HG03571 (cell line): Measurements from ENCODE around the gene NME3.

ENCODE experiments used
- ATAC-seq: cut with Tn5 transposase; IDR thresholded peaks from one replicate; pipeline ENCODE4 v1.9.1; 2021; ENCODE audit not compliant: unreplicated experiment

The NME3 gene

DNA sequence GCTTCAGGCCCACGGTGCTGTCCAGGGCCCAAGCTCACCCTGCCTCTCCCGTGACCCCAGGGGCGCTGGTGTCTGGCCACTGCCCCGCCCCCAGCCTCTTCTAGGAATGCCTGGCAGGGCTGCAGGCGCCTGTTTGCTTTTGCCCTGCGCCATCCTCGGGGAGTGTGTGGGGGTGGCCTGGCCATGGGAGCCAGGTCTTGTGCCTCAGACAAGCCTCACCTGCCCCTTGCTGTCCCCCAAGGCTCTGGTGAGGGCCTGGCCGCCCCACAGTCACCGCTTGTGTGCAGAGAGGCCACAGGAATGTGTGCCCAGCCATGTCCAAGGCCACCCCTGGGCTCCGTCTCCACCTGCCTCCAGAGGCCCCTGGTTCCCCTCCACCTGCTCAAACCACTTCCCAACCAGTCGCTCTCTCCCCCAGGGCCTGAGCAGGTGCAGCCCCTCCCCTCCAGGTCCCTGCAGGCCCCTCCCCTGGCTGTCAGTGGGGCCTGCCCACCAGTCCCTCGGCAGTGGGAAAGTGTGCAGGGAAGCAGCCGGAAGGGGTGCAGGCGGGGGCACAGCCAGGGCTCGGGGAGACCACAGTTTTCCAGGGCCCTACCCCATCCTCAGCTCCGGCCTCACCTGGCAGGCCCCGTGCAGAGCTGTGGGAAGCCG, 23.0 kb upstream of the NME3 start:
- ATAC-seq: no peak

- ATAC-seq: no peak
Measured at GRCh38 chr16:1793578-1794220, 22.4 kb upstream of the NME3 start, which contains the start of gene IGFALS. Gene IGFALS, minus strand, starts transcription at chr16:1793705. Its CDS starts 53 bp downstream, at chr16:1793652.

DNA sequence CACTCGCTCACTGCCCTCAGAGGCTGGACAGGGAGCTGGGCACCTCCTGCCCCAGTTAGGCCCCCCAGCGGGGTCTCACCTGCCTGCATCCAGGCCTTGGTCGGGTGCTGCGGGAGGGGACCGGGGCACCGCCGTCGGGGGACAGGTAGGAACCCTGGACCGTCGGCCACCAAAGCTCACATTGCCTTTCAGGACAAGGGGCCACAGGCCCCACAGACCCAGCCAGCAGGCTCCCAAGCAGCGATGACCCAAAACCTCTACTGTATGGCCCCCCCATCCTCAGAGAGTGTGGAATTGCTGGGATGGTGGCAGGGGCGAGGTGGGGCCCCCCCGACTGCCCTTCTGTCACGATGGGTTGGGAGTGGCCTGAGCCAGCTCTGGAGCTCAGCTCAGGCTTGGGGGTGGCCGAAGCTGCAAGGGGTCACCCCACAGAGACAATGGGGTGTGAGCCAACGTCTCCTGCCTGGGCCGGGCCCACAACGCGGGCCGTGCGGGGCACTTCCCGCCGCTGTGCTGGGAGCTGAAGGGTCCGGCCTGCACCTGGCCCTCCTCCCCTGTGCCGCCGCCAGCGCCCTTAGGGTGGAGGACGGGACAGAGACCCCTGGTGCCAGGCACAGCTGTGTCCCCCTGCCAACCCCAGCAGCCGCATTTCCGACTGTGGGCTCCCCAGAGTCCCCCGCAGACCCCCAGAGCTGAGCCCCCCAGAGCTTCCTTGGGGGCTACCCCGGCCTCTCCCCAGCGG, 21.7 kb upstream of the NME3 start:
- no peak for ATAC-seq

DNA sequence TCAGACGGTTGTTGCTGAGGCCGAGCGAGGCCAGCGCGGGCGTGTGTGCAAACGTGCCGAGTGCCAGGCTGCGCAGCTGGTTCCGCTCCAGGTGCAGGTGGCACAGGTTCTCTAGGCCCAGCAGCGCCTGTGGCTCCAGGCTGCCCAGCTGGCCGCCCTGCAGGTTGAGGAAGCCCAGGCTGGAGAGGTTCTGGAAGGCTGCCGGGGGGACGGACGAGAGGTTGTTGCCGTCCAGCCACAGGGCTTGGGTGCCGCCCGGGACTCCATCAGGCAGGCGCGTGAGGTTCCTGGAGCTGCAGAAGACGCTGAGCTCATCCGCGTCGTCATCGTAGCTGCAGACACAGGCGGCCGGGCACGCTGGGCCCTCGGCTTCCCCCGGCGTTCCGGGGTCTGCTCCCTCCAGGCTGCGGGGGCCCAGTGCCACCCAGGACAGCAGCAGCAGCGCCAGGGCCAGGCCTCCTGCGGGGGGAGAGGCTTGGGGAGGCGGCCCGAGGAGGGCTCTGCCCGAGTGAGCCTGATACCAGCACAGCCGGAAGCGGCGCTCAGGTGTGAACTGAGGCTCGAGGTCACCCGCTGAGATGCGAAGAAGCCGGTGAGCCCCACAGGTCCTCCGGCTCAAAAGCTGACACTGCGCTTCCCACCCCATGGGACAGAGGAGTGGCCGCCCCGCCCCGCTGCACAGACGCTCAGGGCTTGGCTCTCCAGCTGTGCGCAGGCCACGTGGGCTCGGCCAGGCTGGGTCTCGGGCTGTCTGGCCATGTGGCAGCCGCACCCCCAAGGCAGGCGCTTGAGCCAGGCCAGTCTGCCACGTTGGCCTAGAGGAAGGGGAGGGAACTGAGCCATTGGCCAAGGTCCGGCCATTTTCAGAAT, 20.8 kb upstream of the NME3 start:
- no peak for ATAC-seq

DNA sequence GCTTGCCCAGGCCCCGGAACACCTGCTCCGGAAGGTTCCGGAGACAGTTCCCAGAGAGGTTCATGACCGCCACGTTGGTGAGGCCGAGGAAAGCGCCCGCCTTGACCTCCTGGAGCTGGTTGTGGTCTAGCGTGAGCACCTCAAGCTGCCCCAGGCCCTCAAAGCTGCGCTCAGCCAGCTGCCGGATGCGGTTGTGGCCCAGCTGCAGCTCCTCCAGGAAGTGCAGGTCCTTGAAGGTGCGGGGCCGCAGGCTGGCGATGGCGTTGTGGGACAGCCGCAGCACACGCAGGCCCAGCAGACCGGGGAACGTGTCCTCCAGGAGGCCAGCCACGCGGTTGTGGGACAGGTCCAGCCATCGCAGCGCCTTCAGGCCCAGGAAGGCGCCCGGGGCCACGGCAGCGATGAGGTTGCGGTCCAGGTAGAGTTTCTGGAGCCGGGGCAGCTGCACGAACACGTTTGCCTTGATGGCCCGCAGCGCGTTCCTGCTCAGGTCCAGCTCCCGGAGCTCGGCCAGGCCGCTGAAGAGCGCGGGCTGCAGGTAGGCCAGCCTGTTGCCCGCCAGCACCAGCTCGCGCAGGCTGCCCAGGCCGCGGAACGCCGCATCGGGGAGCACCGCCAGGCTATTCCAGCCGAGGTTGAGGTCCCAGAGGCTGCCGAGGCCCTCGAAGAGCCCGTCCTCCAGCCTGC, 20.1 kb upstream of the NME3 start:
- no peak for ATAC-seq

GRCh38 chr16:1790611-1791255, 19.4 kb upstream of the NME3 start:
- ATAC-seq: no peak

- no peak for ATAC-seq
Measured at GRCh38 chr16:1790261-1790610, 18.9 kb upstream of the NME3 start.

GRCh38 chr16:1789643-1790045, 18.3 kb upstream of the NME3 start:
- no peak for ATAC-seq

- ATAC-seq: no peak
Measured at GRCh38 chr16:1788708-1789100, 17.4 kb upstream of the NME3 start.

GRCh38 chr16:1788095-1788707, 16.9 kb upstream of the NME3 start:
- no peak for ATAC-seq

GRCh38 chr16:1787322-1788094, 16.2 kb upstream of the NME3 start:
- no peak for ATAC-seq

- no peak for ATAC-seq
Measured at GRCh38 chr16:1787056-1787321, 15.6 kb upstream of the NME3 start.

DNA sequence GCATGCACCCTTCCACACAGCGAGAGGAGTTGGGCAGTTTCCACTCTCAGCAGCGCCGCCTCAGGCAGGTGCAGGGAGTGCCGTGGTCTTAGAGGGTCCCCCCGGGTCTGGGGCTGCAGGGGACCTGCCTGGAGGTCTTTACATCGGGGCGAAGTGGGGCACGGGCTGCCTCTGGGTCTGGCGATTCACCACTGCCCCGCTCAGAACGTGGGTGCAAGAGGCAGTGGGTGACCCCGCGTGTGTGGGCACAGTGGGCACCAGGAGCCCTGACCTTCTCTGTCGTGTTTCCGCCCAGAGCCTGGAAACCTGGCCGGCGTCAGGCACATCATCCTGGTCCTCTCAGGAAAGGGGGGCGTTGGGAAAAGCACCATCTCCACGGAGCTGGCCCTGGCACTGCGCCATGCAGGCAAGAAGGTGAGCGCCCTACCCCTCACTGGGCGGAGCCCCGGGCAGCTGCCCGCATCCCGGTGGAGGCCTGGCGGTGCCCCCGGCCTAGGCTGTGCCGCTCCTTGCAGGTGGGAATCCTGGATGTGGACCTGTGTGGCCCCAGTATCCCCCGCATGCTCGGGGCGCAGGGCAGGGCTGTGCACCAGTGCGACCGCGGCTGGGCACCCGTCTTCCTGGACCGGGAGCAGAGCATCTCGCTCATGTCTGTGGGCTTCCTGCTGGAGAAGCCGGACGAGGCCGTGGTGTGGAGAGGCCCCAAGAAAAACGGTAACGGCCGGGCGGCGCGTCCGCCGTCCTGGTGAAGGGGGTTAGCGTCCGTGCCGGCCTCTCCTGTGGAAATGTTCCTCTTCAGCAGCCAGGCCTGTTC, 15.1 kb upstream of the NME3 start:
- no peak for ATAC-seq

DNA sequence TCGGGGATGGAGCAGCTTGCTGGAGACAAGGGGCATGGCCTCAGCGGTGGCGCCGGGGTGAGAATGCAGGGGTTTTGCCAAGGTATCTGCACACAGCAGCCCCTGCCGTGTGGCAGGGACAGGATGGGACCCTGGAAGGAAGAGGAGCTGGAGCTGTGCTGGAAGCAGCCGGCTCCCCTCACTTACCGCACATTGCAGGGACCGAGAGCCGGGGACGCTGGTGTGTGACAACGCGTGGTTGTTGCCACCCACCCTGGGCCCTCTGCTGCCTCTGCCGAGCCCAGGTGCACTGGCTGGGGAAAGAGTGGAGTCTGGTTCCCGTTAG, 14.5 kb upstream of the NME3 start:
- ATAC-seq: no peak

DNA sequence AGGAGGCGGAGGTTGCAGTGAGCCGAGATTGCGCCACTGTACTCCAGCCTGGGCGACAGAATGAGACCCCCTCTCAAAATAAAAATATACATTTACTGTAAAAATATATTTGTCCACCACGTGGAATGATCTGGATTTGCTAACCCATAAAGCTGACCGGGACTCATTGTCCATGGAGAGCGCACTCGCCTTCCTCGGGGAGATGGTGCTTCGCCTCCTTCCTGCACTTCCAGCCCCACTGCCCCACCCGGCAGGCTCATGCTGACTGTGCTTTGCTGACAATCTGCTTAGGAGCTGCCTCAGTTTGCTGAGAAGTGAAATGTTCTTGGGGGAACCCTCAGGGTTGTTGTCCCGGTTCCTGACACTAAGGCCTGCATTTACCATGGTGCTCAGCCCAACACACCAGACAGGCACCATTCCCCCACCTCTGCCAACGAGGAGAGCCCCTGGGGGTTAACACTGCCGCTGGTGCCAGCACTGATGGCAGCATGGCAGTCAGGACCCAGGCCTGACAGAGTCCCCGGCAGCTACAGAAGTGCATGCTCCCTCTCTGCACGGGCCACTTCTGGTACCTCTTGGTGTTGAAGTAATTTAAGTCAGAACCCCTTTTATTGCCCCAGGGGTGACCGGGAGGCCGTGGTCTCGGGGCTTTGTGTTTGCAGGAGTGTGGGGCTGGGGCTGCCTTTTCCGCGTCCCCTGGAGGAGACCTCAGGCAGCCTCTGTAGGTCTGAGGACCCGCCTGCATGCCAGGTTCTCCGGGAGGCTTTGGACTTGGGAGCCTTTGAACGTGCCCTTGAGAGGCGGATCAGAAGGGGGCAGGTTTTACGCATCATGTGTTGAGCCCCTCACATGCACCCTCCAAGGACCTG, 13.9 kb upstream of the NME3 start:
- no peak for ATAC-seq

DNA sequence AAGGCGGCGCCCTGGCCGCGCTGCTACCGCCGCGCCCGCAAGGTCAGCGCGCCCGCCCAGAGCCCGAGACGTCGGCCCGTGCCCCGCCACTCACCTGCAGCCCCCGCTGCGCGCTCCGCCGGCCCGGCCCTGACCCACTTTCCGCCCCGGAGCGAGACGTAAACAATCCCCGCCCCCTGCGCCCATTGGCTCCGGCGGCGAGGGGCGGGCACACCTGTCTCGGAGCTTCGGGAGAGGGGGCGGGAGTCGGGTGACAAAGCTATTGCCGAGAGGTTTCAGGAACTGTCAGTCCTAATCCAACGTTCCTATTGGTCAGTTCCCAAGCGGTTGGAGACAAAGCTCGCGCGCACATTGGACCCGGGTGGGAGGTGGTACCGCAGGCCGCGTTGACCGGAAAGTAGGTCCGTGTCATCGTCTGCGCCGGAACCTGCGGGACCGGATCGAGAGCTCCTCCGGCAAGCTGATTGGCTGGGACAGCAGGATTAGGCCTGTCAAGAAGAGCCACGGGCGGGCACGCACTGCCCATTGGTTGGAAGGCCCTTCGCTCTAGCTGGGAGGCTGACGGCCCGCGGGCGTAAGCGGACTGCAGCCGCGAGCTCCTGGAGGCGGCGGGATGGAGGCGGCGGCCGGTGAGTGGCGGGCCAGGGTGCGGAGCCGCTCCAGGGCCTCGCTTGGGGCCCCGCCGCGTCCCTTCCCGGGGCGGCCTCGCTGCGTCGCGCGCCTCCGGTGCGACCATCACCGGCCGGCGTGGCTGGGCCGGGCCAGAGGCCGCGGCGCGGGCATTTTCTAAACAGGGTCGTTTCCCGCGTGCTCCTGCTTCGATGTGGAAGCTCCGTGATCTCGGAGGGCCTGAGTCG, 11.3 kb upstream of the NME3 start, which contains the start of the genes NUBP2 and SPSB3:
Gene NUBP2, plus strand, starts transcription at position 553 of the 857 bp plus-strand sequence. Its CDS starts 61 bp downstream, at position 614.
Gene SPSB3, minus strand, starts transcription at position 164 of the 857 bp plus-strand sequence. CDS start 1,088 bp downstream, outside the sequence.
- peak; percentile 82 for ATAC-seq
